Measurements from ENCODE around the gene NEK9.

Gene NEK9

GRCh38 chr14:75098212-75098611 is 28.6 kb downstream of the NEK9 start:
- ATAC-seq (no peak), DNase-seq (ENCODE audit: low spot score in 2 of 2) (no peak)
- peaks cover 96% of the 10 kb centered on the region for H3K36me3 Mint-ChIP-seq
- H3K4me3 Mint-ChIP-seq = no peak overlapping the region
- peak overlapping the region; percentile 6 for H3K27ac Mint-ChIP-seq
- no peaks in the 10 kb centered on the region for H3K9me3 Mint-ChIP-seq
- peaks cover 6% of the 10 kb centered on the region for H3K4me1 Mint-ChIP-seq

GRCh38 chr14:75096959-75097358 is 29.9 kb downstream of the NEK9 start:
- peaks cover 6% of the 10 kb centered on the region for H3K4me1 Mint-ChIP-seq
- ATAC-seq (no peak), DNase-seq (ENCODE audit: low spot score in 2 of 2) (no peak)
- peaks cover 98% of the 10 kb centered on the region for H3K36me3 Mint-ChIP-seq
- H3K9me3 Mint-ChIP-seq = no peaks in the 10 kb centered on the region
- no peak overlapping the region for H3K27ac Mint-ChIP-seq
- no peak overlapping the region for H3K4me3 Mint-ChIP-seq

- Mint-ChIP-seq H3K27ac (no peak overlapping the region), H3K4me3 (no peak overlapping the region), H3K9me3 (no peaks in the 10 kb centered on the region), H3K36me3 (peaks cover 99% of the 10 kb centered on the region), H3K4me1 (peaks cover 6% of the 10 kb centered on the region)
- DNase-seq (ENCODE audit: low spot score in 2 of 2) (no peak), ATAC-seq (no peak)
Observed at GRCh38 chr14:75095690-75096089, 31.2 kb downstream of the NEK9 start.

- H3K27ac Mint-ChIP-seq = no peak overlapping the region
- peaks cover 6% of the 10 kb centered on the region for H3K4me1 Mint-ChIP-seq
- no peak overlapping the region for H3K4me3 Mint-ChIP-seq
- peaks cover 99% of the 10 kb centered on the region for H3K36me3 Mint-ChIP-seq
- ATAC-seq (no peak), DNase-seq (ENCODE audit: low spot score in 2 of 2) (no peak)
- H3K9me3 Mint-ChIP-seq = no peaks in the 10 kb centered on the region
Observed at GRCh38 chr14:75094896-75095295, 32.0 kb downstream of the NEK9 start.

GRCh38 chr14:75092698-75093097 is 34.1 kb downstream of the NEK9 start:
- Mint-ChIP-seq H3K9me3 (no peaks in the 10 kb centered on the region), H3K36me3 (peaks cover 98% of the 10 kb centered on the region), H3K4me3 (no peak overlapping the region), H3K27ac (no peak overlapping the region), H3K4me1 (peaks cover 1% of the 10 kb centered on the region)
- ATAC-seq (no peak), DNase-seq (ENCODE audit: low spot score in 2 of 2) (no peak)

- ATAC-seq (no peak), DNase-seq (ENCODE audit: low spot score in 2 of 2) (no peak)
- H3K4me3 Mint-ChIP-seq = no peak overlapping the region
- H3K27ac Mint-ChIP-seq = no peak overlapping the region
- H3K9me3 Mint-ChIP-seq = no peaks in the 10 kb centered on the region
- peaks cover 98% of the 10 kb centered on the region for H3K36me3 Mint-ChIP-seq
- no peaks in the 10 kb centered on the region for H3K4me1 Mint-ChIP-seq
Observed at GRCh38 chr14:75091251-75091650, 35.6 kb downstream of the NEK9 start.

- ATAC-seq (no peak), DNase-seq (ENCODE audit: low spot score in 2 of 2) (no peak)
- peaks cover 98% of the 10 kb centered on the region for H3K36me3 Mint-ChIP-seq
- no peaks in the 10 kb centered on the region for H3K9me3 Mint-ChIP-seq
- no peak overlapping the region for H3K4me3 Mint-ChIP-seq
- no peak overlapping the region for H3K27ac Mint-ChIP-seq
- H3K4me1 Mint-ChIP-seq = no peaks in the 10 kb centered on the region
Observed at GRCh38 chr14:75090353-75090752, 36.5 kb downstream of the NEK9 start.

GRCh38 chr14:75088566-75089373 is 38.1 kb downstream of the NEK9 start:
- DNase-seq (ENCODE audit: low spot score in 2 of 2) (no peak), ATAC-seq (peak; percentile 57)
- H3K27ac Mint-ChIP-seq = no peak overlapping the region
- no peak overlapping the region for H3K4me3 Mint-ChIP-seq
- H3K36me3 Mint-ChIP-seq = peaks cover 98% of the 10 kb centered on the region
- no peaks in the 10 kb centered on the region for H3K9me3 Mint-ChIP-seq
- no peaks in the 10 kb centered on the region for H3K4me1 Mint-ChIP-seq

GRCh38 chr14:75088153-75088552 is 38.7 kb downstream of the NEK9 start:
- no peaks in the 10 kb centered on the region for H3K4me1 Mint-ChIP-seq
- H3K4me3 Mint-ChIP-seq = no peak overlapping the region
- peaks cover 96% of the 10 kb centered on the region for H3K36me3 Mint-ChIP-seq
- H3K9me3 Mint-ChIP-seq = no peaks in the 10 kb centered on the region
- ATAC-seq (no peak), DNase-seq (ENCODE audit: low spot score in 2 of 2) (no peak)
- H3K27ac Mint-ChIP-seq = no peak overlapping the region

- Mint-ChIP-seq H3K36me3 (peaks cover 61% of the 10 kb centered on the region), H3K4me1 (no peaks in the 10 kb centered on the region), H3K27ac (peak overlapping the region; percentile 54), H3K4me3 (no peak overlapping the region), H3K9me3 (no peaks in the 10 kb centered on the region)
- ATAC-seq (no peak), DNase-seq (ENCODE audit: low spot score in 2 of 2) (no peak)
Observed at GRCh38 chr14:75084513-75084912, 42.3 kb downstream of the NEK9 start.

GRCh38 chr14:75083271-75083670 is 43.6 kb downstream of the NEK9 start:
- peak overlapping the region; percentile 23 for H3K27ac Mint-ChIP-seq
- no peaks in the 10 kb centered on the region for H3K9me3 Mint-ChIP-seq
- DNase-seq (ENCODE audit: low spot score in 2 of 2) (no peak), ATAC-seq (no peak)
- H3K4me3 Mint-ChIP-seq = no peak overlapping the region
- H3K4me1 Mint-ChIP-seq = no peaks in the 10 kb centered on the region
- H3K36me3 Mint-ChIP-seq = peaks cover 48% of the 10 kb centered on the region

- DNase-seq (ENCODE audit: low spot score in 2 of 2) (no peak), ATAC-seq (no peak)
- no peaks in the 10 kb centered on the region for H3K4me1 Mint-ChIP-seq
- no peak overlapping the region for H3K27ac Mint-ChIP-seq
- H3K9me3 Mint-ChIP-seq = no peaks in the 10 kb centered on the region
- peaks cover 33% of the 10 kb centered on the region for H3K36me3 Mint-ChIP-seq
- no peak overlapping the region for H3K4me3 Mint-ChIP-seq
Observed at GRCh38 chr14:75081660-75082229, 45.1 kb downstream of the NEK9 start.

- Mint-ChIP-seq H3K27ac (no peak overlapping the region), H3K36me3 (peaks cover 11% of the 10 kb centered on the region), H3K4me1 (no peaks in the 10 kb centered on the region), H3K4me3 (no peak overlapping the region), H3K9me3 (no peaks in the 10 kb centered on the region)
- DNase-seq (ENCODE audit: low spot score in 2 of 2) (no peak), ATAC-seq (no peak)
Observed at GRCh38 chr14:75079521-75079920, 47.3 kb downstream of the NEK9 start.

- H3K9me3 Mint-ChIP-seq = no peaks in the 10 kb centered on the region
- no peaks in the 10 kb centered on the region for H3K4me1 Mint-ChIP-seq
- H3K4me3 Mint-ChIP-seq = no peak overlapping the region
- peak overlapping the region; percentile 34 for H3K27ac Mint-ChIP-seq
- no peaks in the 10 kb centered on the region for H3K36me3 Mint-ChIP-seq
- ATAC-seq (no peak), DNase-seq (ENCODE audit: low spot score in 2 of 2) (no peak)
Observed at GRCh38 chr14:75077794-75078193, 49.1 kb downstream of the NEK9 start.

- H3K4me1 Mint-ChIP-seq = peaks cover 6% of the 10 kb centered on the region
- H3K4me3 Mint-ChIP-seq = no peak overlapping the region
- no peak for ATAC-seq
Observed at GRCh38 chr14:75070383-75070782, 56.5 kb downstream of the NEK9 start.

GRCh38 chr14:75069811-75070145 is 57.1 kb downstream of the NEK9 start:
- DNase-seq (ENCODE audit: low spot score in 2 of 2) (no peak), ATAC-seq (no peak)
- H3K4me1 Mint-ChIP-seq = peaks cover 6% of the 10 kb centered on the region
- no peak overlapping the region for H3K4me3 Mint-ChIP-seq
- no peak overlapping the region for H3K27ac Mint-ChIP-seq
- H3K9me3 Mint-ChIP-seq = no peaks in the 10 kb centered on the region
- no peaks in the 10 kb centered on the region for H3K36me3 Mint-ChIP-seq

More at GRCh38 chr14:75070383-75070782, 56.5 kb downstream of the NEK9 start:
- no peak for DNase-seq (ENCODE audit: low spot score in 2 of 2)
- Mint-ChIP-seq H3K36me3 (no peaks in the 10 kb centered on the region), H3K9me3 (no peaks in the 10 kb centered on the region), H3K27ac (no peak overlapping the region)

Data from stimulated activated effector memory CD8-positive, alpha-beta T cell treated with anti-CD3 and anti-CD28 coated beads, Interleukin-12 subunit alpha, Interleukin-12 subunit beta, amount 100 ng/mL, for 72 hours (primary cell).